HepG2 (cell line): ENCODE results near the gene SERHL2. TPM values are rescaled to one million over a fixed set of nuclear protein-coding genes. Genes with fewer than 3 reads are reported as not detected.
A peak's percentile ranks its signal among the peaks of the same experiment; 100 is the strongest.

Experiments
- ATM ChIP-seq: fragments of 450-650 bp; IDR thresholded peaks from 2 replicates; pipeline ENCODE4 v1.7.1; 2017; ENCODE audit warnings: mild to moderate bottlenecking, borderline replicate concordance
- BRCA1 ChIP-seq: sonication (generic); formaldehyde crosslinking; IDR thresholded peaks from 2 replicates; pipeline ENCODE4 v1.4.0; 2020; ENCODE audit warnings: missing genetic modification reagents
- CREM ChIP-seq, 2 experiments: sonication (generic) in 1 of 2; formaldehyde crosslinking in 1 of 2; IDR thresholded peaks; 2 replicates each; pipeline versions ENCODE4 v1.4.0 to v1.6.1; 2016 to 2020; ENCODE audit warnings: antibody characterized with exemption in 1 of 2, mild to moderate bottlenecking in 1 of 2, missing genetic modification reagents in 1 of 2
- EEA1 ChIP-seq: sonication (generic); formaldehyde crosslinking; IDR thresholded peaks from 2 replicates; pipeline ENCODE4 v1.5.1; 2020; ENCODE audit warnings: mild to moderate bottlenecking, missing genetic modification reagents, borderline replicate concordance
- JUND ChIP-seq: sonication (generic); formaldehyde crosslinking; IDR thresholded peaks from 2 replicates; pipeline ENCODE4 v1.8.0; 2022; ENCODE audit warnings: mild to moderate bottlenecking, missing genetic modification reagents
- MLLT10 ChIP-seq: sonication (generic); formaldehyde crosslinking; IDR thresholded peaks from 2 replicates; pipeline ENCODE4 v1.4.0; 2020; ENCODE audit warnings: missing genetic modification reagents
- MTA3 ChIP-seq: sonication (generic); formaldehyde crosslinking; IDR thresholded peaks from 2 replicates; pipeline ENCODE4 v1.4.0; 2020; ENCODE audit warnings: missing genetic modification reagents
- NFYC ChIP-seq: IDR thresholded peaks from 2 replicates; pipeline ENCODE4 v1.6.1; 2016; ENCODE audit warnings: missing genetic modification reagents, missing compliant biosample characterization
- NPAS2 ChIP-seq: sonication (generic); formaldehyde crosslinking; IDR thresholded peaks from 2 replicates; pipeline ENCODE4 v1.8.0; 2022; ENCODE audit warnings: mild to moderate bottlenecking, missing genetic modification reagents, borderline replicate concordance
- PRPF4 ChIP-seq: fragments of 200-400 bp; formaldehyde crosslinking; IDR thresholded peaks from 2 replicates; pipeline ENCODE4 v1.6.1; 2016; ENCODE audit warnings: low read length, low read depth; ENCODE audit not compliant: poor library complexity, severe bottlenecking
- RFX5 ChIP-seq: IDR thresholded peaks from 2 replicates; pipeline ENCODE4 v1.6.1; 2011; ENCODE audit warnings: low read depth, low read length, improper control_type of control experiment
- SMARCC2 ChIP-seq: fragments of 450-650 bp; IDR thresholded peaks from 2 replicates; pipeline ENCODE4 v1.6.1; 2017; ENCODE audit warnings: antibody characterized with exemption, mild to moderate bottlenecking
- SMC3 ChIP-seq: IDR thresholded peaks from 2 replicates; pipeline ENCODE4 v1.6.1; 2011; ENCODE audit warnings: low read length, improper control_type of control experiment
- SNAI1 ChIP-seq: sonication (generic); formaldehyde crosslinking; IDR thresholded peaks from 2 replicates; pipeline ENCODE4 v1.5.0; 2020; ENCODE audit warnings: mild to moderate bottlenecking, missing genetic modification reagents, borderline replicate concordance
- TRIM22 ChIP-seq: fragments of 450-650 bp; IDR thresholded peaks from 2 replicates; pipeline ENCODE4 v1.6.1; 2017
- ZNF569 ChIP-seq: sonication (generic); formaldehyde crosslinking; IDR thresholded peaks from 2 replicates; pipeline ENCODE4 v1.5.0; 2020; ENCODE audit warnings: mild to moderate bottlenecking, missing genetic modification reagents, moderate library complexity, borderline replicate concordance
- ZNF614 ChIP-seq: IDR thresholded peaks from 2 replicates; pipeline ENCODE4 v1.6.1; 2018; ENCODE audit warnings: missing biosample characterization, missing genetic modification reagents, inconsistent platforms, borderline replicate concordance
- ZNF672 ChIP-seq: sonication (generic); formaldehyde crosslinking; IDR thresholded peaks from 2 replicates; pipeline ENCODE4 v1.8.1; 2022; ENCODE audit warnings: missing genetic modification reagents
- ZNF709 ChIP-seq: sonication (generic); formaldehyde crosslinking; IDR thresholded peaks from 2 replicates; pipeline ENCODE4 v1.5.0; 2020; ENCODE audit warnings: mild to moderate bottlenecking, missing genetic modification reagents
- ZNF713 ChIP-seq: sonication (generic); formaldehyde crosslinking; IDR thresholded peaks from 2 replicates; pipeline ENCODE4 v1.4.0; 2020; ENCODE audit warnings: mild to moderate bottlenecking, missing genetic modification reagents
- ZNF749 ChIP-seq: sonication (generic); formaldehyde crosslinking; IDR thresholded peaks from 2 replicates; pipeline ENCODE4 v1.8.0; 2022; ENCODE audit warnings: mild to moderate bottlenecking, missing genetic modification reagents, moderate library complexity, borderline replicate concordance
- ZNF879 ChIP-seq: sonication (generic); formaldehyde crosslinking; IDR thresholded peaks from 2 replicates; pipeline ENCODE4 v1.8.1; 2023; ENCODE audit warnings: missing genetic modification reagents
- ZSCAN22 ChIP-seq: sonication (generic); formaldehyde crosslinking; IDR thresholded peaks from 2 replicates; pipeline ENCODE4 v1.4.0; 2020; ENCODE audit warnings: mild to moderate bottlenecking, missing genetic modification reagents
- ZSCAN30 ChIP-seq: sonication (generic); formaldehyde crosslinking; IDR thresholded peaks from 2 replicates; pipeline ENCODE4 v1.5.0; 2020; ENCODE audit warnings: mild to moderate bottlenecking, missing genetic modification reagents
- polyA plus RNA-seq, 8 experiments: library from polyadenylated mRNA; depleted of rRNA in 3 of 8; stranded (reverse) in 7 of 8; unstranded in 1 of 8; fragments of >200 nt; fragmentation: Illumina TruSeq in 4 of 8; extraction: Trizol in 4 of 8; gene quantifications; 2 replicates each; pipeline versions ENCODE4 v1.2.1 to v1.2.3, GENCODE V29; 2011 to 2016; ENCODE audit warnings: low read depth in 4 of 8, missing spikeins in 1 of 8, mixed read lengths in 1 of 8; ENCODE audit not compliant: insufficient read depth in 1 of 8
- total RNA-seq, 5 experiments: library from RNA; depleted of rRNA; stranded (reverse); fragments of >200 nt; fragmentation: Illumina TruSeq; extraction: Trizol; gene quantifications; 2 replicates each; pipeline ENCODE4 v1.2.3, GENCODE V29; 2016; ENCODE audit warnings: low read depth in 1 of 5
- TF ChIP-seq, protein P1 (sequence below): sonication (generic); formaldehyde crosslinking; conservative IDR thresholded peaks from 2 replicates; pipeline ENCODE4 v1.4.0; 2020; ENCODE audit warnings: missing genetic modification reagents
- TF ChIP-seq, protein P2 (sequence below): sonication (generic); formaldehyde crosslinking; IDR thresholded peaks from 2 replicates; pipeline ENCODE4 v1.9.0; 2021; ENCODE audit warnings: missing genetic modification reagents, mild to moderate bottlenecking, borderline replicate concordance
- TF ChIP-seq, protein P3 (sequence below): sonication (generic); formaldehyde crosslinking; IDR thresholded peaks from 2 replicates; pipeline ENCODE4 v1.8.0; 2022; ENCODE audit warnings: mild to moderate bottlenecking, missing genetic modification reagents, moderate library complexity

SERHL2 gene
- total and polyA plus RNA-seq, 2 of the 13 experiments (the other 11 are each of a cell fraction or from before 2014, with no cell fraction given), result 1.0 to 1.8 TPM

GRCh38 chr22:42615092-42615859, 61.5 kb downstream of the SERHL2 start (continued):
- TF ChIP-seq TRIM22, result no peak
- 0 out of 2 replicates have a peak, but pooled peaks have one; percentile 63 for TF ChIP-seq MTA3 (CRISPR knock-in tag)
- TF ChIP-seq ZNF709, result 0 out of 2 replicates have a peak, but pooled peaks have one; percentile 14
- TF ChIP-seq PRPF4, result no peak
- TF ChIP-seq ZNF879 (CRISPR knock-in tag), result no peak; the same call in 1 of the 2 replicates
- TF ChIP-seq EEA1 (CRISPR knock-in tag), result no peak
- peak; percentile 81; the same call in 1 of the 2 replicates for TF ChIP-seq JUND (CRISPR knock-in tag)
- TF ChIP-seq ZNF569 (CRISPR knock-in tag), result no peak
- TF ChIP-seq, protein P1, sequence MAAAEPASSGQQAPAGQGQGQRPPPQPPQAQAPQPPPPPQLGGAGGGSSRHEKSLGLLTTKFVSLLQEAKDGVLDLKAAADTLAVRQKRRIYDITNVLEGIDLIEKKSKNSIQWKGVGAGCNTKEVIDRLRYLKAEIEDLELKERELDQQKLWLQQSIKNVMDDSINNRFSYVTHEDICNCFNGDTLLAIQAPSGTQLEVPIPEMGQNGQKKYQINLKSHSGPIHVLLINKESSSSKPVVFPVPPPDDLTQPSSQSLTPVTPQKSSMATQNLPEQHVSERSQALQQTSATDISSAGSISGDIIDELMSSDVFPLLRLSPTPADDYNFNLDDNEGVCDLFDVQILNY (CRISPR knock-in tag), result peak; percentile 63; the same call in 1 of the 2 replicates
- no peak for TF ChIP-seq ZSCAN30
- TF ChIP-seq BRCA1 (CRISPR knock-in tag), result no peak
- no peak; the same call in none of the 2 replicates for TF ChIP-seq NFYC (CRISPR knock-in tag)
- TF ChIP-seq ZNF672 (CRISPR knock-in tag), result peak; percentile 98
- TF ChIP-seq ZNF713 (CRISPR knock-in tag), result no peak
- TF ChIP-seq, protein P2, sequence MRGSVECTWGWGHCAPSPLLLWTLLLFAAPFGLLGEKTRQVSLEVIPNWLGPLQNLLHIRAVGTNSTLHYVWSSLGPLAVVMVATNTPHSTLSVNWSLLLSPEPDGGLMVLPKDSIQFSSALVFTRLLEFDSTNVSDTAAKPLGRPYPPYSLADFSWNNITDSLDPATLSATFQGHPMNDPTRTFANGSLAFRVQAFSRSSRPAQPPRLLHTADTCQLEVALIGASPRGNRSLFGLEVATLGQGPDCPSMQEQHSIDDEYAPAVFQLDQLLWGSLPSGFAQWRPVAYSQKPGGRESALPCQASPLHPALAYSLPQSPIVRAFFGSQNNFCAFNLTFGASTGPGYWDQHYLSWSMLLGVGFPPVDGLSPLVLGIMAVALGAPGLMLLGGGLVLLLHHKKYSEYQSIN (CRISPR knock-in tag), result no peak
- peak; percentile 47; the same call in 1 of the 2 replicates for TF ChIP-seq RFX5
- TF ChIP-seq ZSCAN22 (CRISPR knock-in tag), result no peak
- TF ChIP-seq, protein P3, sequence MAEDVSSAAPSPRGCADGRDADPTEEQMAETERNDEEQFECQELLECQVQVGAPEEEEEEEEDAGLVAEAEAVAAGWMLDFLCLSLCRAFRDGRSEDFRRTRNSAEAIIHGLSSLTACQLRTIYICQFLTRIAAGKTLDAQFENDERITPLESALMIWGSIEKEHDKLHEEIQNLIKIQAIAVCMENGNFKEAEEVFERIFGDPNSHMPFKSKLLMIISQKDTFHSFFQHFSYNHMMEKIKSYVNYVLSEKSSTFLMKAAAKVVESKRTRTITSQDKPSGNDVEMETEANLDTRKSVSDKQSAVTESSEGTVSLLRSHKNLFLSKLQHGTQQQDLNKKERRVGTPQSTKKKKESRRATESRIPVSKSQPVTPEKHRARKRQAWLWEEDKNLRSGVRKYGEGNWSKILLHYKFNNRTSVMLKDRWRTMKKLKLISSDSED (CRISPR knock-in tag), result no peak
- peak; percentile 92 for TF ChIP-seq SNAI1 (CRISPR knock-in tag)
- peak; percentile 88 for TF ChIP-seq CREM (IDR thresholded peaks at IDR 0.05)
- no peak for TF ChIP-seq CREM (CRISPR knock-in tag; IDR thresholded peaks at IDR 0.05)
- no peak for TF ChIP-seq NPAS2
- TF ChIP-seq SMARCC2, result no peak
- TF ChIP-seq MLLT10 (CRISPR knock-in tag), result no peak
- peak; percentile 88; the same call in 1 of the 2 replicates for TF ChIP-seq ZNF749 (CRISPR knock-in tag)
- TF ChIP-seq ZNF614 (CRISPR knock-in tag), result peak; percentile 95
- no peak for TF ChIP-seq SMC3
- TF ChIP-seq ATM, result no peak
